CD4-positive, CD25-positive, alpha-beta regulatory T cell (primary cell): Measurements from ENCODE around the gene TKT. TPM values are rescaled to one million over a fixed set of nuclear protein-coding genes. Genes with fewer than 3 reads are reported as not detected.
A peak's percentile ranks its signal among the peaks of the same experiment; 100 is the strongest.
"Not testable (repeated sequence)": the region's sequence is repeated elsewhere in the genome, so short reads cannot be mapped to it uniquely, and the experiment has no call there.

Experiments
- ATAC-seq, 2 donors: fragments of 150-1000 bp; cut with Tn5 transposase; one replicate each; pipeline ENCODE4 v1.10.0; 2021; ENCODE audit warnings: low read depth in 2 of 2, moderate number of reproducible peaks in 2 of 2, moderate library complexity in 1 of 2
- DNase-seq, 3 donors: peaks; one replicate each; pipeline versions ENCODE4 v3.0.0 to v3.0.0-alpha.2; 2012 to 2022; ENCODE audit warnings: mixed read lengths in 1 of 3
- H3K27ac ChIP-seq: one replicate; pipeline ENCODE4 v1.7.0; 2013; ENCODE audit warnings: mild to moderate bottlenecking, low read length; ENCODE audit not compliant: insufficient read depth, poor library complexity, severe bottlenecking
- H3K27me3 ChIP-seq: one replicate; pipeline ENCODE4 v1.7.0; 2013; ENCODE audit warnings: low read length; ENCODE audit not compliant: control insufficient read depth, insufficient read depth
- H3K36me3 ChIP-seq: one replicate; pipeline ENCODE4 v1.7.0; 2013; ENCODE audit warnings: mild to moderate bottlenecking, low read length, moderate library complexity; ENCODE audit not compliant: control insufficient read depth, insufficient read depth
- H3K4me1 ChIP-seq: 2 replicates; pipeline ENCODE4 v1.7.0; 2013; ENCODE audit warnings: mild to moderate bottlenecking, low read length; ENCODE audit not compliant: insufficient read depth, control insufficient read depth, poor library complexity, severe bottlenecking
- H3K4me3 ChIP-seq: one replicate; pipeline ENCODE4 v1.7.0; 2013; ENCODE audit warnings: low read depth, mild to moderate bottlenecking, low read length, moderate library complexity
- H3K9me3 ChIP-seq, 2 experiments: 1 replicate in 1 of 2; 2 replicates in 1 of 2; pipeline ENCODE4 v1.7.0; 2013; ENCODE audit warnings: low read length in 2 of 2, mild to moderate bottlenecking in 1 of 2, moderate library complexity in 1 of 2; ENCODE audit not compliant: control insufficient read depth in 2 of 2
- H3K27ac Mint-ChIP-seq, 3 donors: one replicate each; pipeline ENCODE4 v1.8.0; 2020 to 2022; ENCODE audit warnings: mild to moderate bottlenecking in 3 of 3, mixed read lengths in 3 of 3, moderate library complexity in 2 of 3
- H3K27me3 Mint-ChIP-seq: one replicate; pipeline ENCODE4 v1.8.0; 2022; ENCODE audit warnings: mild to moderate bottlenecking, mixed read lengths
- H3K36me3 Mint-ChIP-seq: one replicate; pipeline ENCODE4 v1.8.0; 2020; ENCODE audit warnings: mixed read lengths
- H3K4me1 Mint-ChIP-seq, 4 donors: one replicate each; pipeline ENCODE4 v1.8.0; 2020 to 2022; ENCODE audit warnings: mixed read lengths in 4 of 4, mild to moderate bottlenecking in 1 of 4
- H3K4me3 Mint-ChIP-seq, 4 donors: one replicate each; pipeline ENCODE4 v1.8.0; 2020 to 2022; ENCODE audit warnings: mild to moderate bottlenecking in 4 of 4, mixed read lengths in 4 of 4, moderate library complexity in 3 of 4
- H3K9me3 Mint-ChIP-seq, 7 donors: one replicate each; pipeline ENCODE4 v1.8.0; 2020 to 2022; ENCODE audit warnings: mixed read lengths in 7 of 7, mild to moderate bottlenecking in 3 of 7, moderate library complexity in 2 of 7
- polyA plus RNA-seq, 4 donors: library from polyadenylated mRNA; unstranded; fragments of 300-500 nt; fragmentation: Illumina TruSeq; gene quantifications; one replicate each; pipeline ENCODE4 v1.2.3, GENCODE V29; 2021
- total RNA-seq: library from RNA; stranded (reverse); gene quantifications from one replicate; pipeline ENCODE4 v1.2.3, GENCODE V29; 2022

TKT gene
- total and polyA plus RNA-seq, 5 donors from 2014 or later, result 59.0 to 95.6 (median 73.0) TPM

- no peak overlapping the region for H3K27ac Mint-ChIP-seq
- H3K27ac ChIP-seq, result no peak overlapping the region
- ATAC-seq (peak; percentile 22 to 29), DNase-seq (peak in 1 of 3 donors; percentile 79)
- peaks cover 15% of the 10 kb centered on the region for H3K27me3 Mint-ChIP-seq
- no peaks in the 10 kb centered on the region for H3K9me3 Mint-ChIP-seq
- no peaks in the 10 kb centered on the region for H3K4me1 ChIP-seq
- no peaks in the 10 kb centered on the region for H3K36me3 Mint-ChIP-seq
- no peaks in the 10 kb centered on the region for H3K27me3 ChIP-seq
- no peak overlapping the region for H3K4me3 Mint-ChIP-seq
- no peaks in the 10 kb centered on the region for H3K9me3 ChIP-seq
- no peaks in the 10 kb centered on the region for H3K36me3 ChIP-seq
- peaks cover 0 to 4% (median 2%) of the 10 kb centered on the region in 4 donors for H3K4me1 Mint-ChIP-seq
- no peak overlapping the region for H3K4me3 ChIP-seq
These were observed 14.4 kb upstream of the TKT start for GRCh38 chr3:53269888-53270880.

- H3K27me3 ChIP-seq, H3K36me3 ChIP-seq, H3K36me3 Mint-ChIP-seq, H3K9me3 Mint-ChIP-seq, H3K4me3 Mint-ChIP-seq, ATAC-seq, H3K4me3 ChIP-seq, H3K4me1 ChIP-seq, H3K27ac ChIP-seq, H3K4me1 Mint-ChIP-seq, H3K9me3 ChIP-seq, DNase-seq: not testable (repeated sequence)
- Mint-ChIP-seq H3K27ac (peak overlapping the region in 1 of 3 donors; percentile 52), H3K27me3 (peaks cover 11% of the 10 kb centered on the region)
These were observed 13.4 kb upstream of the TKT start for GRCh38 chr3:53269193-53269592.

GRCh38 chr3:53267766-53268165 lies 11.9 kb upstream of the TKT start:
- no peaks in the 10 kb centered on the region for H3K27me3 ChIP-seq
- no peaks in the 10 kb centered on the region for H3K4me1 ChIP-seq
- H3K4me3 ChIP-seq, result no peak overlapping the region
- Mint-ChIP-seq H3K9me3 (no peaks in the 10 kb centered on the region), H3K36me3 (no peaks in the 10 kb centered on the region), H3K4me3 (no peak overlapping the region), H3K27me3 (peaks cover 11% of the 10 kb centered on the region), H3K27ac (no peak overlapping the region), H3K4me1 (no peaks in the 10 kb centered on the region)
- no peaks in the 10 kb centered on the region for H3K36me3 ChIP-seq
- no peak for DNase-seq
- no peak for ATAC-seq
- H3K9me3 ChIP-seq, result no peaks in the 10 kb centered on the region
- H3K27ac ChIP-seq, result no peak overlapping the region

GRCh38 chr3:53264718-53265117 lies 8.9 kb upstream of the TKT start:
- H3K4me3 Mint-ChIP-seq, result no peak overlapping the region

GRCh38 chr3:53263907-53264306 lies 8.1 kb upstream of the TKT start:
- Histone ChIP-seq H3K4me1 (no peaks in the 10 kb centered on the region), H3K27ac (no peak overlapping the region), H3K27me3 (no peaks in the 10 kb centered on the region), H3K9me3 (no peaks in the 10 kb centered on the region), H3K36me3 (no peaks in the 10 kb centered on the region), H3K4me3 (no peak overlapping the region)
- H3K27me3 Mint-ChIP-seq, result peaks cover 10% of the 10 kb centered on the region
- no peak for DNase-seq
- no peaks in the 10 kb centered on the region for H3K9me3 Mint-ChIP-seq
- no peaks in the 10 kb centered on the region for H3K4me1 Mint-ChIP-seq
- H3K36me3 Mint-ChIP-seq, result no peaks in the 10 kb centered on the region
- no peak for ATAC-seq
- no peak overlapping the region for H3K27ac Mint-ChIP-seq
- H3K4me3 Mint-ChIP-seq, result no peak overlapping the region

More at GRCh38 chr3:53264718-53265117, 8.9 kb upstream of the TKT start:
- H3K36me3 Mint-ChIP-seq, result no peaks in the 10 kb centered on the region
- Histone ChIP-seq H3K36me3 (no peaks in the 10 kb centered on the region), H3K27me3 (no peaks in the 10 kb centered on the region), H3K27ac (no peak overlapping the region), H3K9me3 (no peaks in the 10 kb centered on the region), H3K4me3 (no peak overlapping the region), H3K4me1 (no peaks in the 10 kb centered on the region)
- H3K27me3 Mint-ChIP-seq, result peaks cover 7% of the 10 kb centered on the region
- DNase-seq, result no peak
- H3K27ac Mint-ChIP-seq, result no peak overlapping the region
- ATAC-seq, result no peak
- H3K4me1 Mint-ChIP-seq, result no peaks in the 10 kb centered on the region
- H3K9me3 Mint-ChIP-seq, result no peaks in the 10 kb centered on the region

- ATAC-seq (no peak), DNase-seq (no peak)
- Histone ChIP-seq H3K9me3 (no peaks in the 10 kb centered on the region), H3K36me3 (no peaks in the 10 kb centered on the region), H3K4me3 (no peak overlapping the region), H3K27ac (no peak overlapping the region), H3K27me3 (no peaks in the 10 kb centered on the region), H3K4me1 (no peaks in the 10 kb centered on the region)
- Mint-ChIP-seq H3K36me3 (no peaks in the 10 kb centered on the region), H3K27ac (no peak overlapping the region), H3K4me1 (peaks cover 0 to 2% (median 0%) of the 10 kb centered on the region in 4 donors), H3K4me3 (no peak overlapping the region), H3K9me3 (no peaks in the 10 kb centered on the region), H3K27me3 (peaks cover 6% of the 10 kb centered on the region)
These were observed 5.9 kb upstream of the TKT start for GRCh38 chr3:53261712-53262111.

- H3K36me3 ChIP-seq, result no peaks in the 10 kb centered on the region
- ATAC-seq, result no peak
- H3K9me3 ChIP-seq, result no peaks in the 10 kb centered on the region
- no peaks in the 10 kb centered on the region for H3K9me3 Mint-ChIP-seq
- H3K27me3 ChIP-seq, result no peaks in the 10 kb centered on the region
- H3K27ac ChIP-seq, result no peak overlapping the region
- peaks cover 0 to 5% (median 0%) of the 10 kb centered on the region in 4 donors for H3K4me1 Mint-ChIP-seq
- no peak overlapping the region for H3K4me3 Mint-ChIP-seq
- no peaks in the 10 kb centered on the region for H3K36me3 Mint-ChIP-seq
- no peak for DNase-seq
- no peak overlapping the region for H3K4me3 ChIP-seq
- peaks cover 9% of the 10 kb centered on the region for H3K27me3 Mint-ChIP-seq
- no peak overlapping the region for H3K27ac Mint-ChIP-seq
- H3K4me1 ChIP-seq, result no peaks in the 10 kb centered on the region
These were observed 4.5 kb upstream of the TKT start for GRCh38 chr3:53260286-53260785.
